Osteocyte (in vitro differentiated cells): ENCODE measurements around the gene C5orf58. TPM values are rescaled to one million over a fixed set of nuclear protein-coding genes. Genes with fewer than 3 reads are reported as not detected.

Experiments
- DNase-seq: peaks from one replicate; pipeline ENCODE4 v3.0.0; 2021; ENCODE audit warnings: mixed read lengths; ENCODE audit not compliant: unreplicated experiment; ENCODE audit errors: extremely low spot score
- H3K27ac Mint-ChIP-seq: one replicate; pipeline ENCODE4 v1.8.0; 2021; ENCODE audit warnings: mild to moderate bottlenecking, mixed read lengths; ENCODE audit not compliant: unreplicated experiment
- H3K27me3 Mint-ChIP-seq: one replicate; pipeline ENCODE4 v1.8.0; 2021; ENCODE audit warnings: mixed read lengths; ENCODE audit not compliant: unreplicated experiment
- H3K36me3 Mint-ChIP-seq: one replicate; pipeline ENCODE4 v1.8.0; 2021; ENCODE audit warnings: mixed read lengths; ENCODE audit not compliant: unreplicated experiment
- H3K4me1 Mint-ChIP-seq: one replicate; pipeline ENCODE4 v1.8.0; 2021; ENCODE audit warnings: mixed read lengths; ENCODE audit not compliant: unreplicated experiment
- H3K4me3 Mint-ChIP-seq: one replicate; pipeline ENCODE4 v1.8.0; 2021; ENCODE audit warnings: mild to moderate bottlenecking, moderate library complexity, mixed read lengths; ENCODE audit not compliant: unreplicated experiment
- H3K9me3 Mint-ChIP-seq: one replicate; pipeline ENCODE4 v1.8.0; 2021; ENCODE audit warnings: mixed read lengths; ENCODE audit not compliant: unreplicated experiment
- total RNA-seq: library from RNA; stranded (reverse); gene quantifications from 2 replicates; pipeline ENCODE4 v1.2.1, GENCODE V29; 2021
- TF ChIP-seq, protein P1 (sequence below): fragments of 200-600 bp; sonication (generic); IDR thresholded peaks from 2 replicates; pipeline ENCODE4 v1.5.0; 2021; ENCODE audit warnings: antibody characterized with exemption, mild to moderate bottlenecking, moderate library complexity

C5orf58 gene
- total RNA-seq, 1 donor from 2014 or later: not detected

- H3K4me1 Mint-ChIP-seq: peaks cover 34% of the 10 kb centered on the region
- H3K27me3 Mint-ChIP-seq: peaks cover 93% of the 10 kb centered on the region
- no peaks in the 10 kb centered on the region for H3K36me3 Mint-ChIP-seq
- H3K4me3 Mint-ChIP-seq: no peak overlapping the region
- no peak overlapping the region for H3K27ac Mint-ChIP-seq
- DNase-seq: no peak
- TF ChIP-seq, protein P1, sequence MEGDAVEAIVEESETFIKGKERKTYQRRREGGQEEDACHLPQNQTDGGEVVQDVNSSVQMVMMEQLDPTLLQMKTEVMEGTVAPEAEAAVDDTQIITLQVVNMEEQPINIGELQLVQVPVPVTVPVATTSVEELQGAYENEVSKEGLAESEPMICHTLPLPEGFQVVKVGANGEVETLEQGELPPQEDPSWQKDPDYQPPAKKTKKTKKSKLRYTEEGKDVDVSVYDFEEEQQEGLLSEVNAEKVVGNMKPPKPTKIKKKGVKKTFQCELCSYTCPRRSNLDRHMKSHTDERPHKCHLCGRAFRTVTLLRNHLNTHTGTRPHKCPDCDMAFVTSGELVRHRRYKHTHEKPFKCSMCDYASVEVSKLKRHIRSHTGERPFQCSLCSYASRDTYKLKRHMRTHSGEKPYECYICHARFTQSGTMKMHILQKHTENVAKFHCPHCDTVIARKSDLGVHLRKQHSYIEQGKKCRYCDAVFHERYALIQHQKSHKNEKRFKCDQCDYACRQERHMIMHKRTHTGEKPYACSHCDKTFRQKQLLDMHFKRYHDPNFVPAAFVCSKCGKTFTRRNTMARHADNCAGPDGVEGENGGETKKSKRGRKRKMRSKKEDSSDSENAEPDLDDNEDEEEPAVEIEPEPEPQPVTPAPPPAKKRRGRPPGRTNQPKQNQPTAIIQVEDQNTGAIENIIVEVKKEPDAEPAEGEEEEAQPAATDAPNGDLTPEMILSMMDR: no peak
- H3K9me3 Mint-ChIP-seq: no peaks in the 10 kb centered on the region
Measured at GRCh38 chr5:170252109-170252508, 19.3 kb downstream of the C5orf58 start.

DNA sequence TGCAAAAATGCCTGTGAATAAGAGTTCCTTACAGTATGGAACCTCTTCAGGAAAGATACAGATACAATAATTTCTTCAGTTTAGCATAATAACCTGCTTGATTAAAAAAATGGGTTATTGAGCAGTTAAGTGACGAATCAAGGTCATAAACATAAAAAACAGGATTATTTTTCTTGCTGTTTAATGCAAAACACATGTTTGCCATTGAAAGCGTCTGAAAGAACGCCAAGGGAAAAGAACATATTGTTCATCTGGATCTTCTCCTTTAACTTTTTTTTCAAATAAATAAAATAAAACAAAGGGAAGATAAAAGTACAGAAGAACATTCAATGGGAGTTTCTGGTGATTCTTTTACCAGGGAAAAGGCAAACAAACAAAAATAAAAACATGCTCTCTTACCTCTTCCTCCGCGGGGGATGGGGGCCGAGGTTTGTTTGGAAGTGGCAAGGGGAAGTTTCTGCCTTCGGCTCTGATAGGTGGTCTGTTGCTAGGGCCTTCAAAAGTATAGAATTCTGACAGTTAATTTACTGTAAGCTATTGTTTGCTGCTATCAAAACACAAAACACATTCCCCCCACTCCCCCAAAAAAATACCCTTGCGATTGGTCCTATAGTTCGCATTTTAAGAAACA lies 20.1 kb downstream of the C5orf58 start:
- Mint-ChIP-seq H3K27ac (no peak overlapping the region), H3K4me3 (no peak overlapping the region), H3K9me3 (no peaks in the 10 kb centered on the region), H3K27me3 (peaks cover 93% of the 10 kb centered on the region), H3K36me3 (no peaks in the 10 kb centered on the region), H3K4me1 (peaks cover 34% of the 10 kb centered on the region)
- DNase-seq: no peak
- TF ChIP-seq, protein P1: no peak

- Mint-ChIP-seq H3K9me3 (no peaks in the 10 kb centered on the region), H3K36me3 (no peaks in the 10 kb centered on the region), H3K4me3 (no peak overlapping the region), H3K4me1 (peaks cover 28% of the 10 kb centered on the region), H3K27ac (no peak overlapping the region), H3K27me3 (peaks cover 94% of the 10 kb centered on the region)
- TF ChIP-seq, protein P1: no peak
- DNase-seq: no peak
Measured at GRCh38 chr5:170254056-170254455, 21.3 kb downstream of the C5orf58 start.

DNA sequence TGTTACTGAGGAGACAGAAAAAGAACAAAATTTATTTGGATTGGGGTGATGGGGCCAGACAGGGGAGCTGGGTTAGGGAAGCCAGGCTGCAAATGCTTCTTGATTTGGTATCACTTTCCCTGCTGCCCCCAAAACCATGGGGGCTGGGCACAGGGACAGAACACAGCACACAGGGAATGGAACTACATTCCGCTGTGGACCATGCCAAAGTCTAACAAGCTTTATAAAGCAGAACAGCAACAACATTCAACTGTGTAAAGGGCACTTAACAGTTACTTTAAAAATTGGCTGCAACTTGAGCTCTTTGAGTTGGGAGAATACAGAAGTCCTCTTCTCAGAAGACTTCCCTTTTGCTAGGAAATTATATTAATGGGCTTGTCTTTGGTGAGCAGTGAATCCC lies 23.8 kb downstream of the C5orf58 start:
- Mint-ChIP-seq H3K36me3 (no peaks in the 10 kb centered on the region), H3K4me3 (no peak overlapping the region), H3K27me3 (peaks cover 96% of the 10 kb centered on the region), H3K4me1 (peaks cover 11% of the 10 kb centered on the region), H3K27ac (no peak overlapping the region), H3K9me3 (no peaks in the 10 kb centered on the region)
- TF ChIP-seq, protein P1: no peak
- no peak for DNase-seq

DNA sequence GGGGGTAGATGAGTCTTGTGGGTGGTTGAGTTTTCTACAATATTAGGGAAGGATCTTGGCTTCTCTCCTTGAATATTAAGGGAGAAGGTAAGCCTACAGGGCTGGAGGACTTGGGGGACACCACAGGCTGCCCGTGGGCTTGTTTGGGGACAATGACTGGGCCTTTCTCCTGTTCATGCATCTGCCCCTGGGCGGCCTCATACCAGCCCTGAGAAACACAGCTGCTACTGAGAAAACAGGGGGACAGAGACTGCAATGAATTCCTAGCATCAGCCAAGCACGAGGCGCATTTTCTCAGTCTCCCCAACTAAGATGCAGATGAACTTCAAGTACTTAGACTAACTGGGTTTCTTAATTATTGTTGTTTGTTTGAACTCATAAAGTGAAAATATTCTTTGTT lies 24.6 kb downstream of the C5orf58 start:
- no peak for DNase-seq
- no peaks in the 10 kb centered on the region for H3K9me3 Mint-ChIP-seq
- H3K4me3 Mint-ChIP-seq: no peak overlapping the region
- no peak overlapping the region for H3K27ac Mint-ChIP-seq
- H3K4me1 Mint-ChIP-seq: peaks cover 8% of the 10 kb centered on the region
- peaks cover 95% of the 10 kb centered on the region for H3K27me3 Mint-ChIP-seq
- no peaks in the 10 kb centered on the region for H3K36me3 Mint-ChIP-seq
- TF ChIP-seq, protein P1: no peak
